ENCODE results near the gene GPR22. TPM values are rescaled to one million over a fixed set of nuclear protein-coding genes. Genes with fewer than 3 reads are reported as not detected.

The GPR22 gene
- total RNA-seq, 1 experiment from 2014 or later: not detected

- Histone ChIP-seq H4K91ac (ENCODE audit: insufficient read length, low read depth, low read length) (no peak overlapping the region), H3K9ac (ENCODE audit: extremely low read depth, insufficient read length, low read length) (no peak overlapping the region), H3K9me3 (ENCODE audit: control insufficient read depth, low read depth, low read length) (no peaks in the 10 kb centered on the region), H3K27me3 (ENCODE audit: insufficient read depth, low read length) (no peaks in the 10 kb centered on the region), H3K79me1 (ENCODE audit: insufficient read depth, low read depth, low read length, poor library complexity, severe bottlenecking) (no peaks in the 10 kb centered on the region), H4K20me1 (ENCODE audit: control insufficient read depth, insufficient read depth, insufficient read length) (no peaks in the 10 kb centered on the region), H4K5ac (ENCODE audit: insufficient read length, low read depth, low read length) (no peak overlapping the region), H3K4ac (ENCODE audit: low read depth, low read length) (no peak overlapping the region), H3K27ac (ENCODE audit: insufficient read length, low read depth, low read length) (no peak overlapping the region), H3T11ph (ENCODE audit: low read length) (no peak overlapping the region), H2BK12ac (ENCODE audit: insufficient read length, low read depth, low read length) (no peak overlapping the region), H3K79me2 (ENCODE audit: insufficient read depth, low read length) (no peaks in the 10 kb centered on the region), H2BK5ac (ENCODE audit: insufficient read length, low read length) (no peak overlapping the region), H3K23ac (ENCODE audit: insufficient read length, low read depth, low read length) (no peak overlapping the region), H3K23me2 (ENCODE audit: insufficient read length, low read depth, low read length, poor library complexity, severe bottlenecking) (no peaks in the 10 kb centered on the region), H2BK120ac (ENCODE audit: low read depth, low read length, poor library complexity, severe bottlenecking) (no peak overlapping the region), H4K8ac (replicated peaks; ENCODE audit: insufficient read length, low read depth, low read length) (no peak overlapping the region), H2AFZ (ENCODE audit: low read length) (no peak overlapping the region), H3K14ac (ENCODE audit: insufficient read depth, low read length) (no peak overlapping the region), H3K56ac (ENCODE audit: insufficient read length, low read depth, low read length) (no peak overlapping the region), H3K18ac (ENCODE audit: insufficient read length, low read depth, low read length) (no peak overlapping the region), H2BK20ac (ENCODE audit: low read depth, low read length, poor library complexity, severe bottlenecking) (no peak overlapping the region), H2AK5ac (ENCODE audit: insufficient read length, low read length) (no peak overlapping the region), H2BK15ac (ENCODE audit: low read depth, low read length) (no peak overlapping the region), H3K4me2 (ENCODE audit: insufficient read depth, insufficient read length, low read length) (no peak overlapping the region), H3K4me1 (ENCODE audit: insufficient read depth, low read length) (no peaks in the 10 kb centered on the region)
- Mint-ChIP-seq H3K27ac (peak overlapping the region in 1 of 3 experiments; percentile 17; a peak in 1 of 7 replicates), H3K27me3 (ENCODE audit: low read depth) (no peaks in the 10 kb centered on the region), H3K36me3 (ENCODE audit: insufficient read depth in 1 of 3, low read depth in 3 of 3) (no peaks in the 10 kb centered on the region; a peak in 1 of 7 replicates), H3K4me3 (no peak overlapping the region), H3K9me3 (no peaks in the 10 kb centered on the region), H3K4me1 (peaks cover 11 to 13% of the 10 kb centered on the region in 2 experiments)
- WGBS (ENCODE audit: extremely low coverage, insufficient read length, low lambda C conversion rate): no CpG with 5 or more reads among the region's 2 CpGs
- no peak for DNase-seq
- no peak for TF ChIP-seq CTCF (conservative IDR thresholded peaks at IDR 0.05)
These were observed 7.8 kb upstream of the GPR22 start for GRCh38 chr7:107461938-107462533.

All from H9 (cell line).